HepG2 (cell line): ENCODE data around the gene COASY.

ENCODE experiments used
- DMAP1 ChIP-seq: IDR thresholded peaks from 2 replicates; pipeline ENCODE4 v1.6.1; 2016
- EP300 ChIP-seq, 3 experiments: sonication (generic) in 1 of 3; formaldehyde crosslinking in 1 of 3; IDR thresholded peaks; 2 replicates each; pipeline versions ENCODE4 v1.5.1 to v1.6.1; 2011 to 2020; ENCODE audit warnings: low read depth in 2 of 3, low read length in 2 of 3, borderline replicate concordance in 1 of 3, improper control_type of control experiment in 1 of 3, mild to moderate bottlenecking in 1 of 3, missing genetic modification reagents in 1 of 3, moderate library complexity in 1 of 3
- EZH2 ChIP-seq: conservative IDR thresholded peaks from 2 replicates; pipeline ENCODE4 v1.6.1; 2012; ENCODE audit warnings: mild to moderate bottlenecking, low read depth, low read length, moderate library complexity
- GABPA ChIP-seq, 2 experiments: IDR thresholded peaks; 2 replicates each; pipeline ENCODE4 v1.6.1; 2011 to 2016; ENCODE audit warnings: low read depth in 2 of 2, low read length in 1 of 2, missing biosample characterization in 1 of 2, missing genetic modification characterization in 1 of 2
- SIN3A ChIP-seq: IDR thresholded peaks from 2 replicates; pipeline ENCODE4 v1.6.1; 2011; ENCODE audit warnings: low read depth, mild to moderate bottlenecking, control low read depth, low read length, borderline replicate concordance
- ZNF274 ChIP-seq: sonication (generic); formaldehyde crosslinking; IDR thresholded peaks from 2 replicates; pipeline ENCODE4 v1.5.1; 2020; ENCODE audit warnings: mild to moderate bottlenecking, missing genetic modification reagents
- TF ChIP-seq, protein P1 (sequence below): sonication (generic); formaldehyde crosslinking; IDR thresholded peaks from 2 replicates; pipeline ENCODE4 v1.4.0; 2020; ENCODE audit warnings: missing genetic modification reagents
- TF ChIP-seq, protein P2 (sequence below): fragments of 450-650 bp; IDR thresholded peaks from 2 replicates; pipeline ENCODE4 v1.6.1; 2016
- TF ChIP-seq, protein P3 (sequence below): sonication (generic); formaldehyde crosslinking; IDR thresholded peaks from 2 replicates; pipeline ENCODE4 v1.4.0; 2020; ENCODE audit warnings: low read depth, missing genetic modification reagents

DNA sequence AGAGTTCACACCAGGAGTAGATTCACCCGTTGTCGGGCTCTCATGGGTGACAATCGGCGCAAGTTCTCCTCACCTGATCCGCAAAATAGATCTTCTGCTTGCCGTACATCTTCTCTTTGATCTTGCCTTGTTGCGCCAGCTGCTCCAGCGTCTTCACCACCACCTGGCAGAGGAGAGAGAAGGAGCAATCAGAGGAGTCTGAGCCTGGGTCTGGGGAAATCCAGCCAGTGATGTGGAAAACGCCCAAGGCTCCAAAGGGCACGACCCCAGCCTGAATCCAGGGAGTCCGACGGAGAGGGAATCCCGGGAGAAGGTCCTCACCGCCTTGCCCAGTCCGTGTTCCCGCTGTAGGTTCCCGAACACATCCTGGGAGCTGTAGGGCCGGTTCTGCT, 15.2 kb downstream of the COASY start:
- TF ChIP-seq EP300 (IDR thresholded peaks at IDR 0.05; ENCODE audit: low read depth in 2 of 2, low read length in 2 of 2) (no peak), EP300 (CRISPR knock-in tag; IDR thresholded peaks at IDR 0.05; ENCODE audit: borderline replicate concordance) (no peak), GABPA (IDR thresholded peaks at IDR 0.05; ENCODE audit: low read depth, low read length) (no peak), GABPA (CRISPR knock-in tag; IDR thresholded peaks at IDR 0.05; ENCODE audit: low read depth) (no peak), ZNF274 (no peak), DMAP1 (CRISPR knock-in tag) (no peak), EZH2 (no peak), SIN3A (no peak)
- TF ChIP-seq, protein P1, sequence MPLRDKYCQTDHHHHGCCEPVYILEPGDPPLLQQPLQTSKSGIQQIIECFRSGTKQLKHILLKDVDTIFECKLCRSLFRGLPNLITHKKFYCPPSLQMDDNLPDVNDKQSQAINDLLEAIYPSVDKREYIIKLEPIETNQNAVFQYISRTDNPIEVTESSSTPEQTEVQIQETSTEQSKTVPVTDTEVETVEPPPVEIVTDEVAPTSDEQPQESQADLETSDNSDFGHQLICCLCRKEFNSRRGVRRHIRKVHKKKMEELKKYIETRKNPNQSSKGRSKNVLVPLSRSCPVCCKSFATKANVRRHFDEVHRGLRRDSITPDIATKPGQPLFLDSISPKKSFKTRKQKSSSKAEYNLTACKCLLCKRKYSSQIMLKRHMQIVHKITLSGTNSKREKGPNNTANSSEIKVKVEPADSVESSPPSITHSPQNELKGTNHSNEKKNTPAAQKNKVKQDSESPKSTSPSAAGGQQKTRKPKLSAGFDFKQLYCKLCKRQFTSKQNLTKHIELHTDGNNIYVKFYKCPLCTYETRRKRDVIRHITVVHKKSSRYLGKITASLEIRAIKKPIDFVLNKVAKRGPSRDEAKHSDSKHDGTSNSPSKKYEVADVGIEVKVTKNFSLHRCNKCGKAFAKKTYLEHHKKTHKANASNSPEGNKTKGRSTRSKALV (CRISPR knock-in tag): no peak
- TF ChIP-seq, protein P2, sequence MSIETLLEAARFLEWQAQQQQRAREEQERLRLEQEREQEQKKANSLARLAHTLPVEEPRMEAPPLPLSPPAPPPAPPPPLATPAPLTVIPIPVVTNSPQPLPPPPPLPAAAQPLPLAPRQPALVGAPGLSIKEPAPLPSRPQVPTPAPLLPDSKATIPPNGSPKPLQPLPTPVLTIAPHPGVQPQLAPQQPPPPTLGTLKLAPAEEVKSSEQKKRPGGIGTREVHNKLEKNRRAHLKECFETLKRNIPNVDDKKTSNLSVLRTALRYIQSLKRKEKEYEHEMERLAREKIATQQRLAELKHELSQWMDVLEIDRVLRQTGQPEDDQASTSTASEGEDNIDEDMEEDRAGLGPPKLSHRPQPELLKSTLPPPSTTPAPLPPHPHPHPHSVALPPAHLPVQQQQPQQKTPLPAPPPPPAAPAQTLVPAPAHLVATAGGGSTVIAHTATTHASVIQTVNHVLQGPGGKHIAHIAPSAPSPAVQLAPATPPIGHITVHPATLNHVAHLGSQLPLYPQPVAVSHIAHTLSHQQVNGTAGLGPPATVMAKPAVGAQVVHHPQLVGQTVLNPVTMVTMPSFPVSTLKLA: no peak
- TF ChIP-seq, protein P3, sequence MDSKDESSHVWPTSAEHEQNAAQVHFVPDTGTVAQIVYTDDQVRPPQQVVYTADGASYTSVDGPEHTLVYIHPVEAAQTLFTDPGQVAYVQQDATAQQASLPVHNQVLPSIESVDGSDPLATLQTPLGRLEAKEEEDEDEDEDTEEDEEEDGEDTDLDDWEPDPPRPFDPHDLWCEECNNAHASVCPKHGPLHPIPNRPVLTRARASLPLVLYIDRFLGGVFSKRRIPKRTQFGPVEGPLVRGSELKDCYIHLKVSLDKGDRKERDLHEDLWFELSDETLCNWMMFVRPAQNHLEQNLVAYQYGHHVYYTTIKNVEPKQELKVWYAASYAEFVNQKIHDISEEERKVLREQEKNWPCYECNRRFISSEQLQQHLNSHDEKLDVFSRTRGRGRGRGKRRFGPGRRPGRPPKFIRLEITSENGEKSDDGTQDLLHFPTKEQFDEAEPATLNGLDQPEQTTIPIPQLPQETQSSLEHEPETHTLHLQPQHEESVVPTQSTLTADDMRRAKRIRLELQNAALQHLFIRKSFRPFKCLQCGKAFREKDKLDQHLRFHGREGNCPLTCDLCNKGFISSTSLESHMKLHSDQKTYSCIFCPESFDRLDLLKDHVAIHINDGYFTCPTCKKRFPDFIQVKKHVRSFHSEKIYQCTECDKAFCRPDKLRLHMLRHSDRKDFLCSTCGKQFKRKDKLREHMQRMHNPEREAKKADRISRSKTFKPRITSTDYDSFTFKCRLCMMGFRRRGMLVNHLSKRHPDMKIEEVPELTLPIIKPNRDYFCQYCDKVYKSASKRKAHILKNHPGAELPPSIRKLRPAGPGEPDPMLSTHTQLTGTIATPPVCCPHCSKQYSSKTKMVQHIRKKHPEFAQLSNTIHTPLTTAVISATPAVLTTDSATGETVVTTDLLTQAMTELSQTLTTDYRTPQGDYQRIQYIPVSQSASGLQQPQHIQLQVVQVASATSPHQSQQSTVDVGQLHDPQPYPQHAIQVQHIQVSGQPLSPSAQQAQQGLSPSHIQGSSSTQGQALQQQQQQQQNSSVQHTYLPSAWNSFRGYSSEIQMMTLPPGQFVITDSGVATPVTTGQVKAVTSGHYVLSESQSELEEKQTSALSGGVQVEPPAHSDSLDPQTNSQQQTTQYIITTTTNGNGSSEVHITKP: 0 out of 2 replicates have a peak, but pooled peaks have one; percentile 27
